K562 (cell line): ENCODE data around the gene CRYBB1. TPM values are rescaled to one million over a fixed set of nuclear protein-coding genes. Genes with fewer than 3 reads are reported as not detected.

Source experiments
- ATF1 ChIP-seq, 2 experiments: fragments of 450-650 bp in 1 of 2; IDR thresholded peaks; 2 replicates each; pipeline ENCODE4 v1.6.1; 2016; ENCODE audit warnings: missing compliant biosample characterization in 1 of 2, missing genetic modification characterization in 1 of 2
- ATF7 ChIP-seq: fragments of 450-650 bp; IDR thresholded peaks from 2 replicates; pipeline ENCODE4 v1.7.1; 2014; ENCODE audit warnings: mild to moderate bottlenecking, moderate library complexity
- CREB3L1 ChIP-seq: fragments of 450-650 bp; IDR thresholded peaks from 2 replicates; pipeline ENCODE4 v1.6.1; 2014; ENCODE audit warnings: low read depth, mild to moderate bottlenecking, moderate library complexity, borderline replicate concordance
- CXXC5 ChIP-seq: fragments of 250-450 bp; sonication (Bioruptor Pico); IDR thresholded peaks from 2 replicates; pipeline ENCODE4 v1.8.0; 2022; ENCODE audit warnings: inconsistent platforms, mild to moderate bottlenecking, moderate library complexity
- DPF2 ChIP-seq: fragments of 450-650 bp; IDR thresholded peaks from 2 replicates; pipeline ENCODE4 v1.6.1; 2016
- ETS2 ChIP-seq: IDR thresholded peaks from 2 replicates; pipeline ENCODE4 v1.6.1; 2016; ENCODE audit warnings: borderline replicate concordance, missing genetic modification characterization, mild to moderate bottlenecking, moderate library complexity, missing compliant biosample characterization; ENCODE audit not compliant: poor library complexity, severe bottlenecking
- FOXK2 ChIP-seq, 2 experiments: fragments of 450-650 bp; IDR thresholded peaks in 1 of 2; conservative IDR thresholded peaks in 1 of 2; 2 replicates each; pipeline ENCODE4 v1.6.1; 2016; ENCODE audit warnings: low read depth in 2 of 2, mild to moderate bottlenecking in 1 of 2
- GTF2B ChIP-seq: IDR thresholded peaks from 2 replicates; pipeline ENCODE4 v1.6.1; 2011; ENCODE audit not compliant: insufficient read length; ENCODE audit errors: extremely low read depth
- HDAC2 ChIP-seq: fragments of 450-650 bp; IDR thresholded peaks from 2 replicates; pipeline ENCODE4 v1.6.1; 2016; ENCODE audit warnings: mild to moderate bottlenecking
- HES1 ChIP-seq: fragments of 450-650 bp; IDR thresholded peaks from 2 replicates; pipeline ENCODE4 v1.6.1; 2016; ENCODE audit warnings: low read depth, mild to moderate bottlenecking, moderate library complexity
- HEY1 ChIP-seq: fragments of 250-450 bp; sonication (Bioruptor Pico); IDR thresholded peaks from 2 replicates; pipeline ENCODE4 v1.5.0; 2020; ENCODE audit warnings: mild to moderate bottlenecking, moderate library complexity, borderline replicate concordance
- JUN ChIP-seq, 2 experiments: sonication (generic) in 1 of 2; formaldehyde crosslinking in 1 of 2; IDR thresholded peaks; 2 replicates each; pipeline versions ENCODE4 v1.6.1 to v1.8.0; 2012 to 2022; ENCODE audit warnings: borderline replicate concordance in 2 of 2, mild to moderate bottlenecking in 2 of 2, improper control_type of control experiment in 1 of 2, low read depth in 1 of 2, low read length in 1 of 2, missing genetic modification reagents in 1 of 2
- LEF1 ChIP-seq: fragments of 450-650 bp; IDR thresholded peaks from 2 replicates; pipeline ENCODE4 v1.6.1; 2016; ENCODE audit warnings: mild to moderate bottlenecking
- MYC ChIP-seq, 2 experiments: fragments of 250-450 bp in 1 of 2; sonication (Bioruptor Pico) in 1 of 2; IDR thresholded peaks; 2 replicates each; pipeline versions ENCODE4 v1.5.1 to v1.6.1; 2012 to 2021; ENCODE audit warnings: low read depth in 2 of 2, borderline replicate concordance in 1 of 2, improper control_type of control experiment in 1 of 2, low read length in 1 of 2, mild to moderate bottlenecking in 1 of 2, moderate library complexity in 1 of 2
- NBN ChIP-seq: fragments of 450-650 bp; IDR thresholded peaks from 2 replicates; pipeline ENCODE4 v1.6.1; 2016; ENCODE audit warnings: low read depth, mild to moderate bottlenecking
- NKRF ChIP-seq: fragments of 450-650 bp; IDR thresholded peaks from 2 replicates; pipeline ENCODE4 v1.6.1; 2016; ENCODE audit warnings: borderline replicate concordance
- RBFOX2 ChIP-seq: fragments of 200-400 bp; formaldehyde crosslinking; IDR thresholded peaks from 2 replicates; pipeline ENCODE4 v1.6.1; 2017; ENCODE audit warnings: low read depth, mild to moderate bottlenecking, low read length, moderate library complexity
- SMARCB1 ChIP-seq: IDR thresholded peaks from 2 replicates; pipeline ENCODE4 v1.6.1; 2011; ENCODE audit warnings: improper control_type of control experiment, low read depth; ENCODE audit not compliant: insufficient read length
- SMARCE1 ChIP-seq: fragments of 450-650 bp; IDR thresholded peaks from 2 replicates; pipeline ENCODE4 v1.7.1; 2016; ENCODE audit warnings: mild to moderate bottlenecking
- STAT5A ChIP-seq: IDR thresholded peaks from 2 replicates; pipeline ENCODE4 v1.6.1; 2012; ENCODE audit warnings: low read length, inconsistent platforms, borderline replicate concordance
- ZEB2 ChIP-seq: fragments of 450-650 bp; IDR thresholded peaks from 2 replicates; pipeline ENCODE4 v1.6.1; 2016
- ZNF316 ChIP-seq: fragments of 450-650 bp; IDR thresholded peaks from 2 replicates; pipeline ENCODE4 v1.6.1; 2016
- ZNF431 ChIP-seq: sonication (generic); formaldehyde crosslinking; IDR thresholded peaks from 2 replicates; pipeline ENCODE4 v1.8.0; 2022; ENCODE audit warnings: mild to moderate bottlenecking, missing genetic modification reagents
- polyA plus RNA-seq, 8 experiments: library from polyadenylated mRNA; depleted of rRNA in 4 of 8; stranded (reverse) in 5 of 8; unstranded in 3 of 8; fragments of >200 nt; fragmentation: Nextera tagmentation in 2 of 8; fragmentation: Illumina TruSeq in 1 of 8; extraction: Ambion mirVana in 2 of 8; extraction: Trizol in 1 of 8; gene quantifications; 2 replicates each; pipeline versions ENCODE4 v1.2.1 to v1.2.3, GENCODE V29; 2011 to 2014; ENCODE audit warnings: inconsistent platforms in 1 of 8, missing spikeins in 1 of 8
- total RNA-seq, 7 experiments: library from RNA; depleted of rRNA in 6 of 7; stranded (reverse); fragments of >200 nt in 6 of 7; fragmentation: Illumina TruSeq in 2 of 7; extraction: Trizol in 2 of 7; gene quantifications; 2 replicates each; pipeline versions ENCODE4 v1.2.1 to v1.2.3, GENCODE V29; 2011 to 2021; ENCODE audit warnings: low replicate concordance in 1 of 7

The CRYBB1 gene
- total and polyA plus RNA-seq, 9 of the 15 experiments (the other 6 are each of a cell fraction or from before 2014, with no cell fraction given) = 0.16 to 0.45 (median 0.33) TPM; not detected in 2

- TF ChIP-seq FOXK2 (conservative IDR thresholded peaks at IDR 0.05 in 1 of 2, IDR thresholded peaks at IDR 0.05 in 1 of 2; ENCODE audit: low read depth in 2 of 2) (peak; percentile 82 to 87), DPF2 (peak; percentile 79), SMARCE1 (peak; percentile 82), CREB3L1 (peak; percentile 92), LEF1 (0 out of 2 replicates have a peak, but pooled peaks have one; percentile 26), ETS2 (tag) (no peak), ZNF431 (CRISPR knock-in tag) (0 out of 2 replicates have a peak, but pooled peaks have one; percentile 26), STAT5A (no peak), ZNF316 (peak; percentile 99), GTF2B (no peak), HEY1 (CRISPR knock-in tag) (no peak), SMARCB1 (peak; percentile 74), MYC (IDR thresholded peaks at IDR 0.05; ENCODE audit: low read depth, low read length) (peak; percentile 92), MYC (CRISPR knock-in tag; IDR thresholded peaks at IDR 0.05; ENCODE audit: borderline replicate concordance, low read depth) (no peak), ATF7 (peak; percentile 67), CXXC5 (CRISPR knock-in tag) (peak; percentile 41; the same call in 1 of the 2 replicates), ZEB2 (peak; percentile 88), JUN (IDR thresholded peaks at IDR 0.05; ENCODE audit: borderline replicate concordance, low read depth, low read length) (peak; percentile 84), JUN (CRISPR knock-in tag; IDR thresholded peaks at IDR 0.05; ENCODE audit: borderline replicate concordance) (no peak), HES1 (peak; percentile 76; the same call in 1 of the 2 replicates), NBN (0 out of 2 replicates have a peak, but pooled peaks have one; percentile 39), ATF1 (CRISPR knock-in tag; IDR thresholded peaks at IDR 0.05) (no peak), ATF1 (tag; IDR thresholded peaks at IDR 0.05) (peak; percentile 41; the same call in 1 of the 2 replicates), HDAC2 (peak; percentile 85), RBFOX2 (peak; percentile 30; the same call in 1 of the 2 replicates), NKRF (peak; percentile 74; the same call in 1 of the 2 replicates)
These were observed 41.0 kb upstream of the CRYBB1 start (continued) for GRCh38 chr22:26658671-26659478.
